ENCODE measurements around the gene ATXN10.

The ATXN10 gene

GRCh38 chr22:45763236-45763624 lies 91.6 kb downstream of the ATXN10 start:
- DNase-seq, result no peak

DNA sequence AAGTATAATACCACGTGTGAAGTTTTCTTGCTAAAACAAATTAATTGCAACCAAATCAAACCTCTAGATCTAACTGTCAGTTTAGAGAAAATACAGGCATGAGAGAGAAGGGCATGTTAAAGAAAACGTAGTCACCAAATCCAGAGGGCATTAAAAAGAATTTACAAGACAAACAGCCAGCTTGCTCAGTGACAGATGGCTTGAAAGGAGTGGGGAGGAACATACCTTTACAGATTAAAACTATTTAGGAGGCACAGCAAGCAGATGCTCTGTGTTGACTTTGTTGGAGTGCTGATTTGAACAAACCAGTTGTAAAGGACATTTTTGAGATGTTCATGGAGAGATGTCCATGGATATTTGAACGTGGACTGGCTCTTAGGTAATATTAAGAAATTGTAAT lies 96.9 kb downstream of the ATXN10 start:
- DNase-seq, result no peak

GRCh38 chr22:45769569-45770210 lies 98.1 kb downstream of the ATXN10 start:
- no peak for DNase-seq

- no peak for DNase-seq
Observed at GRCh38 chr22:45770506-45770905, 98.9 kb downstream of the ATXN10 start.

- DNase-seq, result no peak
Observed at GRCh38 chr22:45771057-45771456, 99.4 kb downstream of the ATXN10 start.

GRCh38 chr22:45771711-45772110 lies 100.1 kb downstream of the ATXN10 start:
- no peak for DNase-seq

GRCh38 chr22:45772743-45773142 lies 101.1 kb downstream of the ATXN10 start:
- DNase-seq, result no peak

- DNase-seq, result no peak
Observed at GRCh38 chr22:45774001-45774670, 102.5 kb downstream of the ATXN10 start.

DNA sequence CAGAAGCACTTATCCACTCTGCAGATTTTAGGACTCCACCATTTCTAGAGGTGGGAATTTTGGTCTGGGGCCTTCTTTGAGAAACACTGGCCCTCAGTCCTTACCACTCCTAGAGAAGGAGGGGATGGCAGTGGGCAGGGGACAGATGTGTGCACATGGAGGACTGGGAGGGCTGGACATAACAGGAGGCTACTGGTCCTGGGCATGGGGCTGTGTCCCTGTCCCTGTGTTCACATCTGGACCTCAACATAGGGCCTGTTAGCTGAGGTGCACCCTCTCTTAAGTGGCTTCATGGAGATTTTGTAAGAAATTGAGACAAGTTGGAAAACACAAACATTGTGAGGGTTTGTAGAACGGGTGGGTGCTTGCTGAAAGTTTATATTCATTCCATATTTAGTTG lies 103.4 kb downstream of the ATXN10 start:
- no peak for DNase-seq

- DNase-seq, result no peak
Observed at GRCh38 chr22:45775569-45776312, 104.1 kb downstream of the ATXN10 start.

DNA sequence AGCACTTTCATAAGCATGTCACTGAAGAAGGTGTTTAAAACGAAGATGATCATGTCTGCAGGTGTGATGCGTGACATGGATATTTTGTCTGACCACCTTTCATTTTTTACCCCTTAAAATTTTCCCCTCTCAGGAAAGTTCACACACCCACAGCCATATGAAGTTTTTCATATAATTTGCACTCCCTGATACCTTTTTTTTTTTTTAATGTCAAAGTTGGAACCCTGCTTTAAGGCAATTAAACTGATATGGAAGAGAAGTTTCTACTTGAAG lies 104.6 kb downstream of the ATXN10 start:
- no peak for DNase-seq

GRCh38 chr22:45777046-45777851 lies 105.6 kb downstream of the ATXN10 start:
- DNase-seq, result no peak

- no peak for DNase-seq
Observed at GRCh38 chr22:45777852-45778375, 106.3 kb downstream of the ATXN10 start.

- no peak for DNase-seq
Observed at GRCh38 chr22:45781459-45781858, 109.8 kb downstream of the ATXN10 start.

GRCh38 chr22:45781966-45782365 lies 110.3 kb downstream of the ATXN10 start:
- DNase-seq, result no peak

DNA sequence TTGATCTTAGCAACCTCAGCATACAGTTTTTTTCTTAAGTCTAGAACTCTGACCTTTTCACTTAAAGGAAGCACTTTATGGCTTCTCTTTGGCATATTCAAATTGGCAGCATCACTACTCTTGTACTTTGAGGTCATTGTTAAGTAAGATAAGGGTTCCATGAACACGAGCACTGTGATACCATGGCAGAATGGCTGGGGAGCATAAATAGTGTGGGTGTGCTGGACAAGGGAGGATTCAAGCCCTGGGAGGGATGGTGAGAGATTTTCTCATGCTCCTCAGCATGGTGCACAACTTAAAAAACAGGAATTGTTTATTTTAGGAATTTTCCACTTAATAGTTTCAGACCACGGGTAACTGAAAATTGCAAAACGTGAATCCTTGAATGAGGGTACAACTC lies 111.4 kb downstream of the ATXN10 start:
- no peak for DNase-seq

GRCh38 chr22:45783690-45784089 lies 112.1 kb downstream of the ATXN10 start:
- DNase-seq, result no peak

DNA sequence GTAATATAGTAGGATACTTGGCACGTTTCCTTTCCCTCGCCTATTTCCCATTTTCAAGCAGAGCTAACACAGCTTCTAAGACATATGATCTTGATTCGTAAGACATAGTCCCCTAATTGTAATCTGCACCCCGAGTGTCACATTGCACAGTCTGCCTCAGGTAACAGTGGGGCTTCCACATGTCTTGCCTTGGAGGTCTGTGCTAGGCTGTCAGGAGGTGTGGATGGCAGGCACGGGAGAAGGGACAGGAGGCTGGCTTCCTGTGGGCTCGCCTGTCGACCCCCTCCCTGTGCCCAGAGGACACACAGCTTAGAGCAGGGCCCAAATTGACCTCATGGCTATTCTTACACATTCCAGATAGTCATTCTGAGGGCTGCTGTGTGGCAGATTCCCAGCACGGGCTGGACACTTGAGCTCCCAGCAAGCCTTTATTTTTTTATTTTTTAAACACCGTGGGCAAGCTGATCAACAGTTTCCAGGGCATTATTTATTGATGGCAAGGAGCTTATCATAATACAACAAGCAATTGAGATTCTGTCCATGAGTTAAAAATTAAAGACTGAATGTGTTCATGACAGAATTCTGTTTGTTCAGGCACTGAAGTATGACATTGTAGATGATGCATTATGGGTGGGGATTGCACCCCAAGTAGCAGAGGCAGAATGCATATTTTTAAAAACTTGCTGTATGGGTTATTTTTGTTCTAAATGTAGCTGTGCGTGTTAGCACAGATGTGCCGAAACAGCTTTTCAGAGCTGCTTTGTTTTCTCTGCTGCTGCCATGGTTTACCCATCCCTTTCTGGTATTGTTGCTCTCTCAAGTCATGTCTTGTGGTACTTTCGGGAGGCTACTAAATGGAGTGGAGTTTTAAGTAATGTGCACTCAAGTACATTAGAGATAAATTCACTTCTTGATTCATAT lies 113.0 kb downstream of the ATXN10 start:
- DNase-seq, result no peak

GRCh38 chr22:45785458-45785857 lies 113.8 kb downstream of the ATXN10 start:
- DNase-seq, result no peak

GRCh38 chr22:45786726-45787125 lies 115.1 kb downstream of the ATXN10 start:
- DNase-seq, result no peak

DNA sequence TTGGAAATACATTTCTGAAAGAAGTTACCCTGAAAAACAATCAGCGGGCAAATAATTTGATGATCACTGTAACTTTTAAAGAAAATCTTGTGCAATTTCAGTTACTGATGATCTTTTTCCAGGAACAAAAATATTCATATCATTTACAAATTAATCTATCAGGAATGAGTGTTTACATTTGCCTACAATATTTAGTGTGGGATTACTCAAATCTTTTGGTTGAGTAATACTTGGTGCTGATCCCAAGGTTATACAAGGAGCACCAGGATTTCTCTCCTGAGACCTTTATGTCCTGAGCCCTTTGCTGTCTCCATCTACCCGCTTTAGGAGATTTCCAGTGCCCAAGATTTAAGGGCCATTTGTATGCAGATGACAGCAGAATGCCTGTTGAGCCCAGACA lies 116.1 kb downstream of the ATXN10 start:
- no peak for DNase-seq

GRCh38 chr22:45788522-45788921 lies 116.9 kb downstream of the ATXN10 start:
- no peak for DNase-seq

Data from NCI-H2107 (cell line).